DND-41 (cell line): ENCODE results near the gene PRELID1.

Experiments
- CTCF ChIP-seq: IDR thresholded peaks from 2 replicates; pipeline ENCODE4 v1.5.1; 2012; ENCODE audit warnings: borderline replicate concordance, low read length, moderate library complexity, mild to moderate bottlenecking; ENCODE audit not compliant: poor library complexity, severe bottlenecking; ENCODE audit errors: extremely low read depth
- EZH2 ChIP-seq: IDR thresholded peaks from 3 replicates; pipeline ENCODE4 v1.6.1; 2012; ENCODE audit warnings: borderline replicate concordance, low read depth, mild to moderate bottlenecking, moderate library complexity, low read length, inconsistent platforms; ENCODE audit not compliant: severe bottlenecking

DNA sequence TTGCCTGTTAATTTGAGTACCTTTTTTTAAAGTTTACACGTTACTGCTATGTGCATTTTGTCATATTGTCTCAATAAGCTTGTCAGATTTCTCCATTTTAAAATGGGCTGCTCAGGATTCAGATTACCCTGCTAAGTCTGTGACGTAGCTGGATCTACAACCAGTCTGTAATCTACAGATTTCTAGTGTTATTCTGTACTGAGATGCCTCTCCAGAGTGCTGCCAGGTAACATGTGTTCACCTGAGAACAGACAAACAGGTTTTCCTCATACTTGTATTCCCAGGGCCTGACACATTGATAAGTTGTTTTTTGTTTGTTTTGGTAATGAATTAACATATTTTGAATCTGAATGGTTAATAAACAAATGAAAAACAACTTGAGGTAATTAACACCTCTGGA, 15.4 kb upstream of the PRELID1 start:
- TF ChIP-seq CTCF = no peak
- no peak for TF ChIP-seq EZH2
